Small intestine (tissue), 7 donors: ENCODE data around the gene PURA. TPM values are rescaled to one million over a fixed set of nuclear protein-coding genes. Genes with fewer than 3 reads are reported as not detected.

Experiments used
- DNase-seq, 2 donors: peaks; one replicate each; pipeline versions ENCODE4 v3.0.0 to v3.0.0-alpha.2; 2013
- FAIRE-seq: peaks from 2 replicates; lab custom pipeline; 2012; peaks lifted over from hg19 to GRCh38; lab: Jason Lieb, UNC
- H3K27ac ChIP-seq, 3 donors: one replicate each; pipeline ENCODE4 v1.5.1; 2013; ENCODE audit warnings: low read length in 2 of 3, mild to moderate bottlenecking in 2 of 3, control low read depth in 1 of 3, inconsistent platforms in 1 of 3, low read depth in 1 of 3, moderate library complexity in 1 of 3
- H3K27me3 ChIP-seq, 3 donors: one replicate each; pipeline ENCODE4 v1.6.1; 2013; ENCODE audit warnings: low read length in 3 of 3, inconsistent platforms in 1 of 3; ENCODE audit not compliant: control insufficient read depth in 3 of 3, insufficient read depth in 3 of 3
- H3K36me3 ChIP-seq, 3 donors: one replicate each; pipeline ENCODE4 v1.6.1; 2013; ENCODE audit warnings: low read length in 3 of 3, inconsistent platforms in 1 of 3, low read depth in 1 of 3, mild to moderate bottlenecking in 1 of 3, moderate library complexity in 1 of 3; ENCODE audit not compliant: control insufficient read depth in 3 of 3, insufficient read depth in 2 of 3
- H3K4me1 ChIP-seq, 3 donors: one replicate each; pipeline ENCODE4 v1.6.1; 2013; ENCODE audit warnings: low read length in 2 of 3, inconsistent platforms in 1 of 3, low read depth in 1 of 3, mild to moderate bottlenecking in 1 of 3, moderate library complexity in 1 of 3; ENCODE audit not compliant: control insufficient read depth in 3 of 3, insufficient read depth in 2 of 3
- H3K4me3 ChIP-seq, 3 donors: one replicate each; pipeline ENCODE4 v1.5.1; 2013; ENCODE audit warnings: low read length in 3 of 3, control low read depth in 1 of 3, inconsistent platforms in 1 of 3, low read depth in 1 of 3, mild to moderate bottlenecking in 1 of 3, moderate library complexity in 1 of 3
- H3K9me3 ChIP-seq, 2 donors: one replicate each; pipeline ENCODE4 v1.6.1; 2013; ENCODE audit warnings: low read depth in 1 of 2, low read length in 1 of 2; ENCODE audit not compliant: control insufficient read depth in 2 of 2, insufficient read depth in 1 of 2
- WGBS, 3 donors: extraction: QIAGEN DNeasy Blood & Tissue Kit; methylation state at CpG; one replicate each; pipeline ENCODE4 v1.1.7; 2013; 5-methylcytosine and 5-hydroxymethylcytosine counted together
- polyA plus RNA-seq, 4 donors: library from polyadenylated mRNA; stranded (reverse) in 3 of 4; unstranded in 1 of 4; fragments of 200-250 nt in 3 of 4; fragments of 120-200 nt in 1 of 4; gene quantifications; one replicate each; pipeline versions ENCODE4 v1.2.1 to v1.2.3, GENCODE V29; 2013
- donor health status: healthy with polysubstance abuse.
- donor health status: control.
- donor health status: control.
- donor health status: Bipolar disorder and iron deficiency.
- donor health status: healthy.

The PURA gene
- polyA plus RNA-seq, 4 donors = 4.8 to 15.8 (median 8.3) TPM

DNA sequence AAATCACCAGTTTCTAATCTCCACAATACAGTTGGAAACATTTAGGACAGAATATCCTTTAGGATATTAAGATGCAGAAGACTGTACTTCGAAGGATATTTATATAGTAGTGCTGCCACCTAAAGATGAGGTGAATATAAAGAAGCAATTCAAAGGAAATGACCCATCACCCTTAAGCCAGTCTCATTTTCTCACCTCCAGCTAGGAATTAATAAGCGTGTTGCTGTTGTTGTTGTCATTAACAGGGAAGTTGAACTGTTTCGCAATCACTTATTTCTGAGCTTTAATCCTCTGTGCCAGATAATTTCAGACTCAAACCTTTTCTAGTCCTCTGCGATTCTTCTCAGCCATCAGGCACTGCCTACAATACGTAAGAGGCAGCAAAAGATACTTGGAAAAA, 7.8 kb upstream of the PURA start:
- FAIRE-seq = no peak
- WGBS, 3 donors = 36 to 54% (median 43%) methylated on average over 5 of the region's 5 CpGs
- no peaks in the 10 kb centered on the region for H3K36me3 ChIP-seq
- H3K4me3 ChIP-seq = no peak overlapping the region
- no peaks in the 10 kb centered on the region for H3K9me3 ChIP-seq
- peak; percentile 27 to 55 for DNase-seq
- peaks cover 0 to 30% (median 0%) of the 10 kb centered on the region in 3 donors for H3K27me3 ChIP-seq
- H3K27ac ChIP-seq = no peak overlapping the region
- peaks cover 0 to 21% (median 4%) of the 10 kb centered on the region in 3 donors for H3K4me1 ChIP-seq

DNA sequence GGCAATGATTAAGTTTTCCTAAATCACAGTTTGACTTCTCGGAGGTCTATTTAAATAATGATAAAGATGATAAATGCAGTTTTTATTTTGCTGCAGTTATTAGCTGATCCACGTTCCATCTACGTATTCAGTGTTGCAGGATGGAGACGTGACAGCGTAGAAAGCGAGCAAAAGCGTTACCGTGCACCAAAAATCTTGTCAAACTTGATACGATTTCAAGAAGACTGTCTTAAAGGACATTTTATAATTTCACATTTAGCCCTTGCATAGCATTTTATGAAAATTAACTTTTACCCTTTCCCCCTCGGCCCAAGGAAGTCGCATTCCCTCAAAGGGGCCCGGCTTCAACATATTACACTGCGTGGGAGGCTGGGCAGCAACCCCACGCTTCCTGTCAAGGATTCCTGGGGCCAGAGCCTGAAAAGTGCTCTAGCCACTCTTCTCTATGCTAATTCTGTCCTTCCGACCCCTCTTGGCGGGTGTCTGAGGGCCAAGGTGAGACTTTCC, 7.1 kb upstream of the PURA start:
- peaks cover 0 to 37% (median 0%) of the 10 kb centered on the region in 3 donors for H3K27me3 ChIP-seq
- peak overlapping the region; percentile 67 to 69 (median 68) for H3K4me3 ChIP-seq
- H3K9me3 ChIP-seq = no peaks in the 10 kb centered on the region
- DNase-seq = peak in 1 of 2 donors; percentile 10
- no peaks in the 10 kb centered on the region for H3K36me3 ChIP-seq
- H3K27ac ChIP-seq = peak overlapping the region; percentile 90 to 99 (median 96)
- 55 to 63% (median 60%) methylated on average over 16 of the region's 16 CpGs for WGBS, 3 donors
- peaks cover 0 to 21% (median 12%) of the 10 kb centered on the region in 3 donors for H3K4me1 ChIP-seq
- no peak for FAIRE-seq

DNA sequence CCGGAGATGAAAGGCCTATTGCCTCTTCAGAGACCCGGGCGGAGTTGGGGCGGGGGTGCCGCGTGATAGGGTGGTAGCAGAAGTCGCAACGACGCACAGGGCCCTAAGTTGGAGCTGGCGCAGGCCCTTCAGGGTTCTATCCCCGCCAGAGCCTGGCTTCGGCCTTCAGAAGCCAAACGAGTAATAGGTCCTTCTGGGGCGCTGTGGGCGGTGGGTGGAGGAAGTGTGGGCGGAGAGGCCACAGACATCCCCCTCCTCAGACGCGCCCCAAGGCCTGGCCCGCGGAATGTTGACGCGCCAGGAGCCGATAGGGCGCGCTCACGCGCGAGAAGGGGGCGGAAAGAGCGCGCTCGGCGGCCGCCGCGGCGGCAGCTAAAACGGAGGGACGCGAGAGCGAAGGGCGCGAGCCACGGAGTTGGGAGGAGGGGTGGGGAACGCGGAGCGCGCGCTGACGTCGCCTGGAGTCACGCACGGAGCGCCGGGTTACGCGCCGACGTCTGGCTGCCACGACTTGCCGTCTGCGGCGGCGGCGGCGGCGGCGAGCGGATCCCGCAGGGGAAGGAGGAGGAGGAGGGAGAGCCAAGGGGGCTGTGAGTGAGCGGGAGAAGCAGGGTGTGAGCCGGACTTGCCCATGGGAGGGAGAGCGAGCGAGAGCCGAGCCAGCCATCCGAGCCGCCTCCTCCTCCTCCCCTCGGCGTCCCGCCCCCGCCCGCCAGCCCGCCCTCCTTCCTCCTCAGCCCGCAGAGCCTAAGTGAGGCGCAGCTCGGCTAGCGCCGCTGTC, 6.4 kb upstream of the PURA start:
- Histone ChIP-seq H3K9me3 (no peaks in the 10 kb centered on the region), H3K27me3 (peaks cover 0 to 43% (median 0%) of the 10 kb centered on the region in 3 donors), H3K4me1 (peaks cover 0 to 21% (median 12%) of the 10 kb centered on the region in 3 donors), H3K4me3 (peak overlapping the region; percentile 67 to 69 (median 68)), H3K27ac (peak overlapping the region; percentile 90 to 99 (median 96)), H3K36me3 (no peaks in the 10 kb centered on the region)
- 0 to 1% (median 0%) methylated on average over 46 to 88 of the region's 88 CpGs for WGBS, 3 donors
- FAIRE-seq (no peak), DNase-seq (peak; percentile 92 to 98)

DNA sequence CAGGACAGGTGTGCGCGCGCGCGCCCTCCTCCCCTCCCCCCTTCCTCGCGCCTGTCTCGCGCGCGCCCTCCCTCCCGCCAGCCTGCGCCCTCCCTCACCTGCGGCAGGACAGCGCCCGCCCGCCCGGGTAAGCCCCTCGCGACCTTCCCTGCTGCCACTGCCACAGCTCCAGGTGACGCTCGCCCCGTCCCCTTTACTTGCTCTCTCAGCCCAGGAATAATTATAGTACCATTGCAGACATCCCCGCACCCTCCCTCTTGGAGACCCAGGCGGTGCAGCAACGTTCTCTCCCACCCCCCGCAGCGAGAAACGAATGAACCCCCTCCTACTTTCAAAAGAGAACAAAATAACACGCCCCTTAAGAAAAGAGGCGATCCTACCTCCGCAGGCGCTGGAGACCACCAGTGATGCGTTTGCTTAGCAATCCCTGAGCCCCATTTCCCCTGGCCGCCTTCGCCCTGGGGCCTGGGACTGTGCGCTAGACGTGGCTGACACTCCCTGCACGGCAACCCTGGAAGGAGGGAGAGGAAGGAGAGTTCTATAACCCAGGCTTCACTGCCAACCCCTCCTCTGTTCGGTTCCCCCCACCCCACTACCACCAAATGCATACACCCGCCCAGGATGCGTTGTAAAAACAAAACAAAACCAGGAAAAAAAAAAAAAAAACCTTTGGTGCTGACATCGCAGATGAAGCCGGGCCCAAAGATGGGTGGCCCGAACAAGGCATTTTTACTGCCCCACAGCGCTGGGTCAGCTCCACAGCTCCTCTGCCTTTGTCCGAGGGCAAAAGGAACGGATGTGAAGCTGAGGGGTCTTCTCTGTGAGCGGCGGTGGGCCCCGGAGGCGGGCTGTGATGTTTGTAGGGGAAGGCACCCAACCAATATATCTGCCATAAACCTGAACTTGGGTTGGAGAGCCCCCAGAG, 5.6 kb upstream of the PURA start:
- Histone ChIP-seq H3K36me3 (no peaks in the 10 kb centered on the region), H3K4me1 (peaks cover 3 to 26% (median 18%) of the 10 kb centered on the region in 3 donors), H3K27ac (peak overlapping the region; percentile 90 to 99 (median 96)), H3K4me3 (peak overlapping the region; percentile 67 to 69 (median 68)), H3K9me3 (no peaks in the 10 kb centered on the region), H3K27me3 (peaks cover 0 to 52% (median 0%) of the 10 kb centered on the region in 3 donors)
- FAIRE-seq (no peak), DNase-seq (peak; percentile 49 to 60)
- WGBS, 3 donors = 1 to 3% (median 2%) methylated on average over 39 to 52 of the region's 52 CpGs

DNA sequence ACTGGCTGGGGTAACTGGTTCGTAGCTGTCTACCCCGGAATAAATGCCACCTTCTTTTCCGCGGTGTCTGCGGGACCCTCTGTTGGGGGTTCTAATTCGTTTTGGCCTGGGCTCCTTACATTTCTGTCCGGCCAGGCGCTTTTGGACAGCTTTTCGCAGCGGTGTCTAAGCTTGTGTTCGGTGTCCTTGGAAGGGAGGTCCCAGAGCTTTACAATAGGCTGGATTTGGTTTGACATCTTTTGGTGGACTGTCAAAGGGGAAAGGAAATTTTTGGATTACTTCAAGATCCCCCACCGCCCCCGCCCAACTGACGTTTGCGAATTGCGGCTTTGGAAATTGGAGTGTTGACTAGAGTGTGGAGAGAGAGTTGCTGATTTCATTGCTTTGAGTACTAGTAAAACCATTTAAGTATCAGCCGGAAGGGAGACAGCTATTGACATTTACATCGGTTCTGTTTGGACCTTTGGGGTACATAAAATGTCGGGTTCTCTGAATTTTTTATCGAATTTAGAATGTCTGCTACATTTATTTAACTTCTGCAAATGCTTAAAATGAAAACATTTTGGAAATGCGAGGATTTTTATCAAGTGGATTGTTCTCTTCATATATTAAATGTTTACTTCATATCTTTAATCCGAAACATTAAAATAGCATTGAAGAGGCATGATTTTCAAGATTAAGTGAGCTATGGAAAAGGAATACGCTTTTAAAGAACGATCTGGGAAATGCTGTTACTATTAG, 4.7 kb upstream of the PURA start:
- Histone ChIP-seq H3K9me3 (no peaks in the 10 kb centered on the region), H3K4me1 (peaks cover 3 to 27% (median 18%) of the 10 kb centered on the region in 3 donors), H3K27me3 (peaks cover 0 to 51% (median 0%) of the 10 kb centered on the region in 3 donors), H3K4me3 (peak overlapping the region; percentile 67 to 69 (median 68)), H3K27ac (no peak overlapping the region), H3K36me3 (no peaks in the 10 kb centered on the region)
- DNase-seq = peak; percentile 29 to 63
- 21 to 41% (median 29%) methylated on average over 24 of the region's 24 CpGs for WGBS, 3 donors
- FAIRE-seq = no peak

DNA sequence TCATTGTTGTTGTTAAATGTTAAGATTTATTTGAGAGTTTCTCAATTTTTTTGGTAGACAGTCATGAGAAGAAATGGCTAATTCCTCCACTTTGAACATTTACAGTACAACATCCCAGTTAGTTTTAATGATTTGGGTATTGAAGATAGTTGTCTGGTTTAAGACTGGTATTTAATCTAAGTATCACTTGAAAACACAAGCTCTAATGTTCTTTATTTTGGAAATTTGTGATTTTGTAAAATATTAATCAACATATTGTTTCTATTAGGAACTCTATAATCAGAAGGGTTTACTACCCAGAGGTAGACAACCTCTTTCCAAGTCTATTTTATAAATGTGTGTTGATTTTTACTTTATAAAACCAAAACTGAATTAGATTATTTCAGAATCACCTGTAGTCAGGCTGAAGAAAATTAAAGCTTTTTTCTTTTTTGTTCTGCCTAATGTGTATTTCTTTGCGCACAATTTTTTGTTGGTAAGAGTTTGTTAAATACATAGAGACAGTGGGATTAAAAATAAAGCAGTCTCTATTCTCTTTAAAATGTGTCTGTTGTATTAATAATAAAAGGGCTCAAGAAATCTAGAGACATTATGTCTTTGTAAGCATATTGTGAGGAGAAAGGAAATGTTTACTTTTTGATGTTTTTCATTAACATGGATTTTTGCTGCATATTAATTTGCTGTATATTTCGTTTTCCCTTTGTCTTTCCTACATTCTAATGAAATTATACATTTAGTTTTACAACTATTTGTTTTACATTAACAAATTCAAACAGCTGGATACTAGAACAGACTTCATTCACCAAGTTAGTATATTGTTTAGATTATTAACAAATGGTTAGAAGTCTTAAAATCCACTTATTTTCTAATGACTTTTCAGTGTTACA, 3.9 kb upstream of the PURA start:
- Histone ChIP-seq H3K36me3 (peaks cover 0 to 3% (median 0%) of the 10 kb centered on the region in 3 donors), H3K4me1 (peaks cover 3 to 27% (median 18%) of the 10 kb centered on the region in 3 donors), H3K27me3 (peaks cover 0 to 49% (median 0%) of the 10 kb centered on the region in 3 donors), H3K9me3 (no peaks in the 10 kb centered on the region), H3K4me3 (no peak overlapping the region), H3K27ac (no peak overlapping the region)
- WGBS, 3 donors = 83 to 87% (median 85%) methylated on average over 2 of the region's 2 CpGs
- FAIRE-seq (no peak), DNase-seq (peak in 1 of 2 donors; percentile 46)

DNA sequence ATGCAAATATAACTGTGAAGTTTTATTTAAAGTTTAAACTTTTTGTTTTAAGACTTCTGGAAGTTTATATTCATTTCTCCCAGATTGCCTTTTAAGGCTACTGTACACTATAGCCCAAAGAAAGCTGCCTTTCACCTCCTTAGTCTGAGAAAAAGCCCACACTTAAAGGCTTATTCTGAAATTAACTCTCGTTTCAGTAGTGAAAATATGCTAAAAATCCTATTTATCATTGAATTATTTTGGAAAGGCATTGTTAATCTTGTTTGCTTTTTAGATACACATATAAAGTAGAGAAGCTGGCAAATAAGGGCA, 3.3 kb upstream of the PURA start:
- no peak overlapping the region for H3K27ac ChIP-seq
- peaks cover 3 to 27% (median 18%) of the 10 kb centered on the region in 3 donors for H3K4me1 ChIP-seq
- 62 to 73% (median 70%) methylated on average over 1 of the region's 1 CpG for WGBS, 3 donors
- peaks cover 0 to 3% (median 0%) of the 10 kb centered on the region in 3 donors for H3K36me3 ChIP-seq
- no peaks in the 10 kb centered on the region for H3K9me3 ChIP-seq
- FAIRE-seq (no peak), DNase-seq (no peak)
- no peak overlapping the region for H3K4me3 ChIP-seq
- H3K27me3 ChIP-seq = peaks cover 0 to 49% (median 0%) of the 10 kb centered on the region in 3 donors
